Nucleus accumbens (tissue), 56 donors: ENCODE measurements around the gene DHODH.
A peak's percentile ranks its signal among the peaks of the same experiment; 100 is the strongest.
"Not testable (repeated sequence)": the region's sequence is repeated elsewhere in the genome, so short reads cannot be mapped to it uniquely, and the experiment has no call there.

Experiments
- DNase-seq, 56 donors: peaks; one replicate each; lab custom pipeline; 2025; lab: John Stamatoyannopoulos, UW

The DHODH gene

GRCh38 chr16:72050769-72051464 is 42.4 kb downstream of the DHODH start:
- DNase-seq: no peak

DNA sequence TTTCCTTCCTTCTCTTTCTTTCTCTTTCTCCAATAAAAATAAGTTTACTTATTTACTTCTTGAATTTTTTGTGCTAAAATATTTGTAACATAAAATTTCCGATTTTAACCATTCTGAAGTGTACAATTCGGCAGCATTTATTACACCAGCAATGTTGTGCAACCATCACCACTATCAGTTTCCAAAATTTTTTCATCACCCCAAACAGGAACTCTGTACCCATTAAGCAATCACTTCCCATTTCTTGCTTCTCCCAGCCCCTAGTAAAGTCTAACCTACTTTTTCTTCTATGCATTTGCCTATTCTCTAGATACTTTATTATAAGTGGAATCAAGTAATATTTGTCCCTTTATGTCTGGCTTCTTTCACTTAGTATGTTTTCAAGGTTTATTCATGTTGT is 43.3 kb downstream of the DHODH start:
- no peak for DNase-seq

DNA sequence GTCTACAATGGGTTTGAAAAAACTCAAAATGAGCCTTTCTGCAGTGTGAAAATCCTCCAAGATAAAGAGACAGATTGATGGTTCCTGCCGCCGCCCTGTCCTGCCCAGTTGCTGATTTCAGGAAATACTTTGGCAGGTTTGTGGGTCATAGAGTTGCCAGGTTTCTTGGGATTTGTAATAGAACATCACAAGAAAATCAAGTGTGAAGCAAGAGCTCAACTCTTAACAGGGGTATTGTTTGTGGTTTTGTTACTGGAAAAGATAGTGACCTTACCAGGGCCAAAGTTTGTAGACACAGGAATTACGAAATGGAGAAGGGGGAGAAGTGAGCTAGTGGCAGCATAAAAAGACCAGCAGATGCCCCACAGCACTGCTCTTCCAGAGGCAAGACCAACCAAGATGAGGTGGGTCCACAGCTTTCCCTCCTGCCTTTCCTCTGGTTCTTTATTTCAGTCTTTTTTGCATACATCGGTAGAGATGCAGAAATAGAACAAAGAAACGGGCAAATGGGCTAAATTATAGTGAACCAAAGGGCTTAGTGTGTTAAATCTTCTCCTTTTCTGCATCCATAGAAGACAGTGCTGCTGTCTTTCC is 45.8 kb downstream of the DHODH start, which contains the start of gene HP:
Gene HP, plus strand, starts transcription at position 252 of the 594 bp plus-strand sequence. Its CDS starts 148 bp downstream, at position 400.
- DNase-seq: not testable (repeated sequence)

GRCh38 chr16:72055911-72056310 is 47.4 kb downstream of the DHODH start:
- DNase-seq: no peak

DNA sequence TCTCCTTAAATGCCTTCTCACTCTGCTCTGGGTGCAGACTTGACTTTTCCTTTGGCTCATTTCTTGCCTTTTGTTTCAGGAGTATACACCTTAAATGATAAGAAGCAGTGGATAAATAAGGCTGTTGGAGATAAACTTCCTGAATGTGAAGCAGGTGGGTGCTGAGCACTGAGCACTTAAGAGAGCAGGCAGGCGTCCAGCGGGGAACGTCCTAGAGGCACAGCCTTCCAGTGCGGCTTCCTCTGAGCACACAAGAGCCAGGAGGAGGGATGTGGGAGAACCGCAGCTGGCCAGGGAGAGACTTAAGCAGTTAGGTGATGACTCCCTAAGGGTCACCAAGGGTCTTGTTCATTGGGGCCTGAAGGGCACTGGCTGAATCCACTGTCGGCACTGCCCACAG is 48.8 kb downstream of the DHODH start:
- not testable (repeated sequence) for DNase-seq

- not testable (repeated sequence) for DNase-seq
Measured at GRCh38 chr16:72059060-72059459, 50.5 kb downstream of the DHODH start.

GRCh38 chr16:72060405-72060804 is 51.9 kb downstream of the DHODH start:
- no peak for DNase-seq

GRCh38 chr16:72061564-72061963 is 53.0 kb downstream of the DHODH start:
- no peak for DNase-seq

DNA sequence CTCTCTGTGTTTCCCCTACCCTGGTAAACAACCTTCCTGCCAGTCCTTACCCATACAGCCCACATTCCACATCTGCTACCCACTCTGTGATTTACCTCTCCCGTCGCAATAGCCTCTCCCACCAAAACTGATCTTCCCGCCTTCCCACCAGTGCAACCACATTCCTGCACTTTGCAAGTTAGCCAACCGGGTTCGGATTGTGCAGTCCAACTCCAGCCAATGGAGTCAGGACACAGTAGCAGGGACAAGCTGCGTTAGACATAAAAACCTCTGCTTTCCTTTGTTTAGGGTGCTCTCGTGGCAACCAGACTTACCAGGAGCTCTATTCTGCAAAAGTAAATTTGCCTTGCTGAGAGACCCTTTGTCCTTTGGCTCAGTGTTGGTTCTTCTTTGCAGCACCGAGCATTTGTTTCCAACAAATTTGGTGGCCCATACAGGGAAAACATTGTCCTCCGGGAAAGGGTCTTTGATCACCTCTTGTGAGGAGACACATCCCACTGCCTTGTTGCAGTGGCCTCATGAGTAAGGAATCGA is 55.9 kb downstream of the DHODH start:
- no peak for DNase-seq

- DNase-seq: peak in 6 of 56 donors; percentile 2 to 32 (median 5)
Measured at GRCh38 chr16:72066747-72067146, 58.2 kb downstream of the DHODH start.

GRCh38 chr16:72068930-72069329 is 60.4 kb downstream of the DHODH start:
- no peak for DNase-seq

GRCh38 chr16:72072514-72073342 is 64.2 kb downstream of the DHODH start:
- DNase-seq: peak in 14 of 56 donors; percentile 1 to 54 (median 12)

DNA sequence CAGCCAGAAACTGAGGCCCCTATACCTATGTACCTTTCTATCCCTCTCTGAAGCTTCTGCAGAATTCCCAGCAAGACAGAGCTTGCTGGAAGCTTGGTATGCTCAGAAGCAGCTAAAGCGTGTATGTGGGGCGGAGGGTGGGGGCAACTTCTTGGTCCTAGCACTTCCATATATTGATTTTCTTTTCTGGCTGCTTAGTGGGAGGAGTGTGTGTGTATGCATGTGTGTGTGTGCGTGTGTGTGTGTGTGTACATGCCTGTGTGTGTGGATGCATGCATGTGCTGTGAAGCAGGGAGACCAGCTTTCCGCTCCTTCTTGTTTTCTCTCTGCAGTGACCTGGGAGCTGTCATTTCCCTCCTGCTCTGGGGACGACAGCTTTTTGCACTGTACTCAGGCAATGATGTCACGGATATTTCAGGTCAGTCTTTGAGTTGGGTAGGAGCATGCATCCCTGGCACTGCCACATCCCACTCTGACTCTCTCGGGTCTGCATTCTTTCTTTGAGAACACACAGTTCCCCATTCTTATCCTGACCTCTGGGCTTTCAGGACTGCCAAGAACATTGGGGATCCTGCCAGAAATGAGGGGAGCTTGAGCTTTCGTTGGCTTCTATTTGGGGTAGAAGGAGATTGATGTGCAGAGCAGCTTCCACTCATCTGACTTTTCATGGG is 65.2 kb downstream of the DHODH start:
- DNase-seq: peak in 41 of 56 donors; percentile 7 to 77 (median 36)

GRCh38 chr16:72075067-72075466 is 66.5 kb downstream of the DHODH start:
- not testable (repeated sequence) for DNase-seq
